IPS-NIHi11 (cell line): ENCODE results near the gene USP15.
A peak's percentile ranks its signal among the peaks of the same experiment; 100 is the strongest.

ENCODE experiments used
- DNase-seq: peaks from one replicate; pipeline ENCODE4 v3.0.0; 2012; ENCODE audit warnings: mixed read lengths, low spot score

USP15 gene

GRCh38 chr12:62258231-62258630 lies 2.0 kb upstream of the USP15 start:
- DNase-seq: no peak

- DNase-seq: peak; percentile 12
Observed at GRCh38 chr12:62258941-62259630, 1.1 kb upstream of the USP15 start.

GRCh38 chr12:62259631-62259992 lies 592 bp upstream of the USP15 start:
- no peak for DNase-seq

- peak; percentile 28 for DNase-seq
Observed at GRCh38 chr12:62260733-62261683, 804 bp downstream of the USP15 start.

- DNase-seq: no peak
Observed at GRCh38 chr12:62261876-62262517, 1.8 kb downstream of the USP15 start.

GRCh38 chr12:62263232-62263631 lies 3.0 kb downstream of the USP15 start:
- no peak for DNase-seq

- no peak for DNase-seq
Observed at GRCh38 chr12:62263966-62264365, 3.8 kb downstream of the USP15 start.

- no peak for DNase-seq
Observed at GRCh38 chr12:62264706-62265105, 4.5 kb downstream of the USP15 start.

GRCh38 chr12:62265511-62265910 lies 5.3 kb downstream of the USP15 start:
- DNase-seq: no peak

- no peak for DNase-seq
Observed at GRCh38 chr12:62267026-62267425, 6.8 kb downstream of the USP15 start.

- no peak for DNase-seq
Observed at GRCh38 chr12:62267480-62267879, 7.3 kb downstream of the USP15 start.

- DNase-seq: no peak
Observed at GRCh38 chr12:62268956-62269355, 8.8 kb downstream of the USP15 start.

- no peak for DNase-seq
Observed at GRCh38 chr12:62269464-62270228, 9.4 kb downstream of the USP15 start.

- DNase-seq: no peak
Observed at GRCh38 chr12:62270384-62270783, 10.2 kb downstream of the USP15 start.

- no peak for DNase-seq
Observed at GRCh38 chr12:62270872-62271271, 10.7 kb downstream of the USP15 start.

- no peak for DNase-seq
Observed at GRCh38 chr12:62272936-62273552, 12.8 kb downstream of the USP15 start.

GRCh38 chr12:62273724-62274380 lies 13.6 kb downstream of the USP15 start:
- no peak for DNase-seq

- no peak for DNase-seq
Observed at GRCh38 chr12:62278022-62278421, 17.8 kb downstream of the USP15 start.

- DNase-seq: no peak
Observed at GRCh38 chr12:62279058-62279457, 18.9 kb downstream of the USP15 start.

GRCh38 chr12:62279961-62280360 lies 19.8 kb downstream of the USP15 start:
- no peak for DNase-seq
